ENCODE results near the gene AMH. TPM values are rescaled to one million over a fixed set of nuclear protein-coding genes. Genes with fewer than 3 reads are reported as not detected.
A peak's percentile ranks its signal among the peaks of the same experiment; 100 is the strongest.

Gene AMH
- total and polyA plus RNA-seq, 2 experiments from 2014 or later, result 1.9 to 6.8 TPM

GRCh38 chr19:2239173-2239572 is 9.9 kb upstream of the AMH start:
- peak overlapping the region; percentile 1 for H3K27ac ChIP-seq (ENCODE audit: low read depth)
- Mint-ChIP-seq H3K9me3 (peaks cover 15% of the 10 kb centered on the region; the same call in 2 of the 3 replicates), H3K4me3 (peak overlapping the region; percentile 98), H3K27ac (peak overlapping the region; percentile 68; the same call in 1 of the 2 replicates), H3K4me1 (peaks cover 43% of the 10 kb centered on the region), H3K36me3 (ENCODE audit: low read depth) (peaks cover 47% of the 10 kb centered on the region), H3K27me3 (ENCODE audit: insufficient read depth, low read depth, poor library complexity) (peaks cover 17% of the 10 kb centered on the region)
- ATAC-seq (no peak), DNase-seq (ENCODE audit: low spot score) (no peak)
- peaks cover 86% of the 10 kb centered on the region for H3K79me2 ChIP-seq (replicated peaks; ENCODE audit: insufficient read depth)
- H3K4me2 ChIP-seq, result peak overlapping the region; percentile 97
- H3F3A ChIP-seq (replicated peaks; ENCODE audit: low read depth), result peaks cover 22% of the 10 kb centered on the region; the same call in 1 of the 2 replicates
- H3K27me3 ChIP-seq (ENCODE audit: insufficient read depth), result no peaks in the 10 kb centered on the region
- H2AFZ ChIP-seq, result no peak overlapping the region
- 0 out of 2 replicates have a peak, but pooled peaks cover 4% of the 10 kb centered on the region for H3K36me3 ChIP-seq (ENCODE audit: insufficient read depth)
- H3K4me1 ChIP-seq (ENCODE audit: insufficient read depth), result peaks cover 32% of the 10 kb centered on the region
- peaks cover 52% of the 10 kb centered on the region for H4K20me1 ChIP-seq (replicated peaks; ENCODE audit: insufficient read depth)
- TF ChIP-seq CREB1 (CRISPR knock-in tag; IDR thresholded peaks at IDR 0.05; ENCODE audit: low read depth) (no peak), EZH2 (IDR thresholded peaks at IDR 0.05; ENCODE audit: low read depth, unreplicated experiment) (no peak)
- H3K4me3 ChIP-seq, result peak overlapping the region; percentile 96
- H3K9me2 ChIP-seq (ENCODE audit: insufficient read depth), result no peaks in the 10 kb centered on the region

- Mint-ChIP-seq H3K9me3 (peaks cover 14% of the 10 kb centered on the region; the same call in 2 of the 3 replicates), H3K27ac (peak overlapping the region; percentile 92), H3K4me1 (peaks cover 40% of the 10 kb centered on the region), H3K4me3 (peak overlapping the region; percentile 98), H3K36me3 (ENCODE audit: low read depth) (peaks cover 53% of the 10 kb centered on the region), H3K27me3 (ENCODE audit: insufficient read depth, low read depth, poor library complexity) (peaks cover 15% of the 10 kb centered on the region)
- peak overlapping the region; percentile 96 for H3K4me3 ChIP-seq
- H3K27me3 ChIP-seq (ENCODE audit: insufficient read depth), result no peaks in the 10 kb centered on the region
- H3K79me2 ChIP-seq (replicated peaks; ENCODE audit: insufficient read depth), result peaks cover 77% of the 10 kb centered on the region
- H3K4me2 ChIP-seq, result peak overlapping the region; percentile 97
- TF ChIP-seq POLR2AphosphoS5 (IDR thresholded peaks at IDR 0.05; ENCODE audit: low read depth) (no peak), STAT1 (IDR thresholded peaks at IDR 0.05; ENCODE audit: unreplicated experiment) (no peak), CREB1 (CRISPR knock-in tag; IDR thresholded peaks at IDR 0.05; ENCODE audit: low read depth) (no peak), REST (IDR thresholded peaks at IDR 0.05; ENCODE audit: unreplicated experiment) (no peak), ZNF114 (CRISPR knock-in tag; IDR thresholded peaks at IDR 0.05) (no peak), ETS1 (IDR thresholded peaks at IDR 0.05) (no peak), EZH2phosphoT487 (IDR thresholded peaks at IDR 0.05; ENCODE audit: unreplicated experiment) (no peak), ZNF331 (CRISPR knock-in tag; IDR thresholded peaks at IDR 0.05; ENCODE audit: low read depth) (no peak), CTCF (conservative IDR thresholded peaks at IDR 0.05; ENCODE audit: low read depth in 2 of 2) (no peak)
- H3K9me2 ChIP-seq (ENCODE audit: insufficient read depth), result no peaks in the 10 kb centered on the region
- peak; percentile 80 for DNase-seq (ENCODE audit: low spot score)
- peaks cover 32% of the 10 kb centered on the region for H3K4me1 ChIP-seq (ENCODE audit: insufficient read depth)
- H3F3A ChIP-seq (replicated peaks; ENCODE audit: low read depth), result peaks cover 20% of the 10 kb centered on the region; the same call in 1 of the 2 replicates
- peaks cover 55% of the 10 kb centered on the region for H4K20me1 ChIP-seq (replicated peaks; ENCODE audit: insufficient read depth)
- H3K27ac ChIP-seq (ENCODE audit: low read depth), result peak overlapping the region; percentile 1
- H3K36me3 ChIP-seq (ENCODE audit: insufficient read depth), result peaks cover 11% of the 10 kb centered on the region
- no peak overlapping the region for H2AFZ ChIP-seq
- peak; percentile 3 for ATAC-seq
These were observed 9.1 kb upstream of the AMH start for GRCh38 chr19:2239771-2240770.

All from GM23338 (cell line).